ENCODE data around the gene SLA2. TPM values are rescaled to one million over a fixed set of nuclear protein-coding genes. Genes with fewer than 3 reads are reported as not detected.
A peak's percentile ranks its signal among the peaks of the same experiment; 100 is the strongest.
"Not testable (repeated sequence)": the region's sequence is repeated elsewhere in the genome, so short reads cannot be mapped to it uniquely, and the experiment has no call there.

SLA2 gene
- total and polyA plus RNA-seq, 2 donors from 2014 or later, result 0.24 to 1.5 TPM

DNA sequence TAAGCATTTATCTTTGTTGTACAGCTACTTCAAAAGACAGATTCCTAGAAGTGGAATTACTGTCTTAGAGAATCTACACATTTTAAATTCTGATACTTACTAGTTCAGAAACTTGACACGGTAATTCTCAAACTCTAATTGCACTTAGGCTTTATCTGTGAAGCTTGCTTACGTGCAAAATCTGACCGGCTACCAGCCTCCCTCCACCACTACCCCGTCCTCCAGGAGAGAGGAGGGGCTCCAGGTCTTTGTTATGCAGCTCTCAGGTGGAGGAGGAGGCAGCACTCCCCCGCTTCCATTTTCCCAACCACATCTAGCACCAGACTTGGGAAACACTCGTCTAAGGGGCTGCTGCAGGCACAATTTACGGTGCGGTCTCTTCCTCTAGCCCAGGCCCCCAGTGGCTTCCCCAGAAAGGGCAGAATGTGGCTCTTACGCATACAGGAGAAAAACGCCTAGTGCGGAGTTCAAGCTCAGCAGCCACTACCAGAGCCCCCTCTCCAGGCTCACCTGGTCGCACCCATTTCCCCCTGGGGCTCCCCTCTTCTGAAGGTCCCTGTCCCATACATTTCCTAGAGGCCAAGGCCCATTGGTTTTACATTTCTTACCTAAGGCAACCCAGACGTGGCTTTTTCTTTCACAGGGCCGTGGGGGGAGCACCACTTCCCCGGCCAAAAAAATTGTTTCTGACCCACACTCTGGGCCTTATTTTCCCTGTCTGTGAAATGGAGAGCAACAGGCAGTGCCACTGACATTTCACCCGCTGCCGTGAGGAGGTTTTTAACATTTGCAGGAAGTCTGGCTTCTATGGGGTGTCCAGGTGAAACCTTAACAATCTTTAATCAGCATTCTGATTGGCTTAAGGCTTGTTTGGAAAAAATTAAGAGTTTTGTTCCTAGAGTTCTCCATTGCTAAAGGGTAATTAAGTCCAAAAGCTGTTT is 74.2 kb downstream of the SLA2 start:
- H3K4me3 ChIP-seq (ENCODE audit: low read length in 3 of 3), result peak overlapping the region in 2 of 3 donors; percentile 10 to 79
- H3K9me3 ChIP-seq (ENCODE audit: control insufficient read depth in 2 of 3, insufficient read depth in 1 of 3, low read length in 3 of 3), result no peaks in the 10 kb centered on the region
- TF ChIP-seq, protein P1, sequence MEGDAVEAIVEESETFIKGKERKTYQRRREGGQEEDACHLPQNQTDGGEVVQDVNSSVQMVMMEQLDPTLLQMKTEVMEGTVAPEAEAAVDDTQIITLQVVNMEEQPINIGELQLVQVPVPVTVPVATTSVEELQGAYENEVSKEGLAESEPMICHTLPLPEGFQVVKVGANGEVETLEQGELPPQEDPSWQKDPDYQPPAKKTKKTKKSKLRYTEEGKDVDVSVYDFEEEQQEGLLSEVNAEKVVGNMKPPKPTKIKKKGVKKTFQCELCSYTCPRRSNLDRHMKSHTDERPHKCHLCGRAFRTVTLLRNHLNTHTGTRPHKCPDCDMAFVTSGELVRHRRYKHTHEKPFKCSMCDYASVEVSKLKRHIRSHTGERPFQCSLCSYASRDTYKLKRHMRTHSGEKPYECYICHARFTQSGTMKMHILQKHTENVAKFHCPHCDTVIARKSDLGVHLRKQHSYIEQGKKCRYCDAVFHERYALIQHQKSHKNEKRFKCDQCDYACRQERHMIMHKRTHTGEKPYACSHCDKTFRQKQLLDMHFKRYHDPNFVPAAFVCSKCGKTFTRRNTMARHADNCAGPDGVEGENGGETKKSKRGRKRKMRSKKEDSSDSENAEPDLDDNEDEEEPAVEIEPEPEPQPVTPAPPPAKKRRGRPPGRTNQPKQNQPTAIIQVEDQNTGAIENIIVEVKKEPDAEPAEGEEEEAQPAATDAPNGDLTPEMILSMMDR (IDR thresholded peaks at IDR 0.05; ENCODE audit: borderline replicate concordance, extremely low read depth, insufficient read depth), result no peak
- DNase-seq (peak in 4 of 5 donors; percentile 86 to 89 (median 88)), FAIRE-seq (no peak)
- intact Hi-C loops (cut with DNase I), result no loop called here
- H3K4me1 ChIP-seq (ENCODE audit: control insufficient read depth in 2 of 3, insufficient read depth in 2 of 3, low read depth in 1 of 3, low read length in 3 of 3), result peaks cover 0 to 15% (median 7%) of the 10 kb centered on the region in 3 donors
- no peaks in the 10 kb centered on the region for H3K27me3 ChIP-seq (ENCODE audit: control insufficient read depth, insufficient read depth, low read length)
- H3K36me3 ChIP-seq (ENCODE audit: control insufficient read depth in 2 of 3, insufficient read depth in 3 of 3, low read length in 3 of 3), result no peaks in the 10 kb centered on the region
- peak overlapping the region; percentile 87 to 93 for H3K27ac ChIP-seq (ENCODE audit: low read depth in 2 of 2, low read length in 2 of 2)
- peak overlapping the region in 1 of 3 donors; percentile 86 for H3K9ac ChIP-seq (ENCODE audit: low read length in 3 of 3)

DNA sequence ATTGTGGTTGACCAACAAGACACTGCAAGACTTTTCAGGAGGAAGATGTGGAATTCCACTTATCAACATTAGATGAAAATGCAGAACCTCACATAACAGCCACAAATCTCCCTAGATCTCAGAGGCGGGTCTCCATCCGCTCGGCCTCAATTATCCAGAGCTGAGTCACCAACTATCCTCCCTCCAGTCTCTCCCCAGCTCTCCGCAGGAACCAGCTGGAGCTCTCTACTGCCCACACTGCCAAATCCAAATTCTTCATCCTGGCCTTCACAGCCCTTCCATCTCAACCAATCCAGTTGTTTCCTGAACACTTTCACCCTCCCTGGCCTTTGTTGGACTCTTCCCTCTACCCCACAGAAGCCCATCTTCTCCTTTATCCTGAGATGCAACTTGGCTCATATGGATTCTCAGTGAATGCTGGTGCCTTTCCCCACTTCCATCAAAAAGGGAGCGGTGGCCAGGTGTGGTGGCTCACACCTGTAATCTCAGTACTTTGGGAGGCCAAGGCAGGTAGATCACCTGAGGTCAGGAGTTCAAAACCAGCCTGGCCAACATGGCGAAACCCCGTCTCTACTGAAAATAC is 76.1 kb downstream of the SLA2 start:
- DNase-seq (no peak), FAIRE-seq (no peak)
- H3K9me3 ChIP-seq (ENCODE audit: control insufficient read depth in 2 of 3, insufficient read depth in 1 of 3, low read length in 3 of 3), result peaks cover 0 to 4% (median 0%) of the 10 kb centered on the region in 3 donors
- no peaks in the 10 kb centered on the region for H3K27me3 ChIP-seq (ENCODE audit: control insufficient read depth, insufficient read depth, low read length)
- H3K4me1 ChIP-seq (ENCODE audit: control insufficient read depth in 2 of 3, insufficient read depth in 2 of 3, low read depth in 1 of 3, low read length in 3 of 3), result peaks cover 0 to 6% (median 2%) of the 10 kb centered on the region in 3 donors
- H3K27ac ChIP-seq (ENCODE audit: low read depth in 2 of 2, low read length in 2 of 2), result no peak overlapping the region
- intact Hi-C loops (cut with DNase I), result no loop called here
- TF ChIP-seq, protein P1 (IDR thresholded peaks at IDR 0.05; ENCODE audit: borderline replicate concordance, extremely low read depth, insufficient read depth), result no peak
- H3K36me3 ChIP-seq (ENCODE audit: control insufficient read depth in 2 of 3, insufficient read depth in 3 of 3, low read length in 3 of 3), result no peaks in the 10 kb centered on the region
- H3K9ac ChIP-seq (ENCODE audit: low read length in 3 of 3), result no peak overlapping the region
- H3K4me3 ChIP-seq (ENCODE audit: low read length in 3 of 3), result no peak overlapping the region

DNA sequence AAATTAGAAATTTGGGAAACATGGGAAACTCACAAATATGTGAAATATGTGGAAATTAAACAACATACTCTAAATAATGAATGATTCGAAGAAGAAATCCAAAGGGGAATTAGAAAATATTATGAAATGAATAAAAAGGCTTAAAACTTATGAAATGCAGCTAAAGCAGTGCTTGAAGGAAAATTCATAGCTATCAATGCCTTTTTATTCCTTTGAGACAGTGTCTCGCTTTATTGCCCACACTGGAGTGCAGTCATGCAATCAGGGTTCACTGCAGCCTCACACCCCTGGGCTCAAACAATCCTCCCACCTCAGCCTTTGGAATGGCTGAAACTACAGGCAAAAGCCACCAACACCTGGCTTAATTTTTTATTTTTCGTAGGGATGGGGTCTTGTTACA is 80.5 kb downstream of the SLA2 start:
- Histone ChIP-seq H3K9me3 (ENCODE audit: control insufficient read depth in 2 of 3, insufficient read depth in 1 of 3, low read length in 3 of 3) (peaks cover 0 to 4% (median 0%) of the 10 kb centered on the region in 3 donors), H3K36me3 (ENCODE audit: control insufficient read depth in 2 of 3, insufficient read depth in 3 of 3, low read length in 3 of 3) (no peaks in the 10 kb centered on the region), H3K4me1 (ENCODE audit: control insufficient read depth in 2 of 3, insufficient read depth in 2 of 3, low read depth in 1 of 3, low read length in 3 of 3) (no peaks in the 10 kb centered on the region), H3K27me3 (ENCODE audit: control insufficient read depth, insufficient read depth, low read length) (no peaks in the 10 kb centered on the region), H3K4me3 (ENCODE audit: low read length in 3 of 3) (no peak overlapping the region), H3K27ac (ENCODE audit: low read depth in 2 of 2, low read length in 2 of 2) (no peak overlapping the region), H3K9ac (ENCODE audit: low read length in 3 of 3) (no peak overlapping the region)
- intact Hi-C loops (cut with DNase I), result no loop called here
- no peak for DNase-seq
- TF ChIP-seq, protein P1 (IDR thresholded peaks at IDR 0.05; ENCODE audit: borderline replicate concordance, extremely low read depth, insufficient read depth), result no peak
- no peak for FAIRE-seq

DNA sequence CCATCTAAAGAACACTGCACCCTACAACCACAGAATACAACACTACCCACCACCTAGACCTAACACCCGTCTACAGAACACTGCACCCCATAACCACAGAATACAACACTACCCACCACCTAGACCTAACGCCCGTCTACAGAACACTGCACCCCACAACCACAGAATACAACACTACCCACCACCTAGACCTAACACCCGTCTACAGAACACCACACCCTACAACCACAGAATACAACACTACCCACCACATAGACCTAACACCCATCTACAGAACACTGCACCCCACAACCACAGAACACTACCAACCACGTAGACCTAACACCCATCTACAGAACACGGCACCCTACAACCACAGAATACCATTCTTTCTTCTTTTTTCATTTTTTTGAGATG is 81.3 kb downstream of the SLA2 start:
- H3K9me3 ChIP-seq (ENCODE audit: control insufficient read depth in 2 of 3, insufficient read depth in 1 of 3, low read length in 3 of 3); H3K36me3 ChIP-seq (ENCODE audit: control insufficient read depth in 2 of 3, insufficient read depth in 3 of 3, low read length in 3 of 3); intact Hi-C loops (cut with DNase I); H3K4me1 ChIP-seq (ENCODE audit: control insufficient read depth in 2 of 3, insufficient read depth in 2 of 3, low read depth in 1 of 3, low read length in 3 of 3); FAIRE-seq; H3K9ac ChIP-seq (ENCODE audit: low read length in 3 of 3); H3K27ac ChIP-seq (ENCODE audit: low read depth in 2 of 2, low read length in 2 of 2); H3K4me3 ChIP-seq (ENCODE audit: low read length in 3 of 3); DNase-seq; H3K27me3 ChIP-seq (ENCODE audit: control insufficient read depth, insufficient read depth, low read length): not testable (repeated sequence)

DNA sequence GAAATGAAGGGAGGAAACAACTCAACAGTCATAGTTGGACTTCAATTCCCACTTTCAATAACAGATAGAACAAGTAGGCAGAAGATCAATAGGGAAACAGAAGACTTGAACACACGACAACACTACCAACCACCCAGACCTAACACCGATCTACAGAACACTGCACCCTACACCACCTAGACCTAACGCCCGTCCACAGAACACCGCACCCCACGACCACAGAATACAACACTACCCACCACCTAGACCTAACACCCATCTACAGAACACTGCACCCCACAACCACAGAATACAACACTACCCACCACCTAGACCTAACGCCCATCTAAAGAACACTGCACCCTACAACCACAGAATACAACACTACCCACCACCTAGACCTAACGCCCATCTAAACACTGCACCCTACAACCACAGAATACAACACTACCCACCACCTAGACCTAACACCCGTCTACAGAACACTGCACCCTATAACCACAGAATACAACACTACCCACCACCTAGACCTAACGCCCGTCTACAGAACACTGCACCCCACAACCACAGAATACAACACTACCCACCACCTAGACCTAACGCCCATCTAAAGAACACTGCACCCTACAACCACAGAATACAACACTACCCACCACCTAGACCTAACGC is 81.8 kb downstream of the SLA2 start:
- H3K27me3 ChIP-seq (ENCODE audit: control insufficient read depth, insufficient read depth, low read length); FAIRE-seq; H3K27ac ChIP-seq (ENCODE audit: low read depth in 2 of 2, low read length in 2 of 2); H3K4me3 ChIP-seq (ENCODE audit: low read length in 3 of 3); H3K36me3 ChIP-seq (ENCODE audit: control insufficient read depth in 2 of 3, insufficient read depth in 3 of 3, low read length in 3 of 3); intact Hi-C loops (cut with DNase I); DNase-seq; H3K9ac ChIP-seq (ENCODE audit: low read length in 3 of 3); H3K4me1 ChIP-seq (ENCODE audit: control insufficient read depth in 2 of 3, insufficient read depth in 2 of 3, low read depth in 1 of 3, low read length in 3 of 3); H3K9me3 ChIP-seq (ENCODE audit: control insufficient read depth in 2 of 3, insufficient read depth in 1 of 3, low read length in 3 of 3): not testable (repeated sequence)
